Measurements from ENCODE around the gene PIM1. TPM values are rescaled to one million over a fixed set of nuclear protein-coding genes. Genes with fewer than 3 reads are reported as not detected.

PIM1 gene
- total and polyA plus RNA-seq, 10 of the 15 experiments (the other 5 are each of a cell fraction or from before 2014, with no cell fraction given): 0.66 to 33.9 (median 10.2) TPM

GRCh38 chr6:37175332-37176267, 5.6 kb downstream of the PIM1 start (continued):
- peak; percentile 68; the same call in 1 of the 2 replicates for TF ChIP-seq TCF12 (IDR thresholded peaks at IDR 0.05; ENCODE audit: low read depth, low read length)
- no peak for TF ChIP-seq RCOR1 (conservative IDR thresholded peaks at IDR 0.05; ENCODE audit: low read depth, low read length)
- no peak for TF ChIP-seq POU2F2 (IDR thresholded peaks at IDR 0.05; ENCODE audit: borderline replicate concordance, low read depth, low read length)
- no peak for TF ChIP-seq ESRRA (IDR thresholded peaks at IDR 0.05; ENCODE audit: low read length)
- TF ChIP-seq PAX8 (IDR thresholded peaks at IDR 0.05): no peak

GRCh38 chr6:37176268-37177076, 6.5 kb downstream of the PIM1 start:
- peaks cover 7 to 8% of the 10 kb centered on the region in 2 experiments for H3K36me3 ChIP-seq (ENCODE audit: control insufficient read depth in 2 of 2, insufficient read depth in 2 of 2, low read length in 1 of 2)
- FAIRE-seq: no peak
- DNase-seq (ENCODE audit: low read depth, low spot score): no peak
- RAD21 ChIA-PET (ENCODE audit: unreplicated experiment): interaction anchor here (0.6 to 8.3 kb wide), 8 partner anchors 33 to 387 kb away, joined by 3 to 255 read pairs (median 4); no protein-coding TSS in a partner anchor
- H2AFZ ChIP-seq (ENCODE audit: control insufficient read depth, low read depth, low read length): no peak overlapping the region
- no peak overlapping the region for H3K9ac ChIP-seq (ENCODE audit: control insufficient read depth, insufficient read depth, low read length)
- H3K4me2 ChIP-seq (ENCODE audit: control insufficient read depth, insufficient read depth): no peak overlapping the region
- CTCF ChIA-PET: interaction anchor here (0.6 to 4.4 kb wide), 12 partner anchors 18 to 410 kb away, joined by 3 to 31 read pairs (median 4); no protein-coding TSS in a partner anchor
- in situ Hi-C loops (cut with MboI) (loop anchor here (10.0 kb wide), 2 partner anchors 152 to 412 kb away; no protein-coding TSS in a partner anchor), intact Hi-C loops (cut with micrococcal nuclease; ENCODE audit: unreplicated experiment) (loop anchor here (10.0 kb wide), 1 partner anchor 412 kb away; no protein-coding TSS in a partner anchor)
- POLR2A ChIA-PET: interaction anchor here (0.7 to 0.8 kb wide), 2 partner anchors 126 to 287 kb away, joined by 3 to 4 read pairs; no protein-coding TSS in a partner anchor
- no peak overlapping the region for H3K4me3 ChIP-seq
- no peaks in the 10 kb centered on the region for H3K9me3 ChIP-seq (replicated peaks; ENCODE audit: control insufficient read depth, insufficient read depth, low read length)
- 94% methylated on average over 14 of the region's 15 CpGs for WGBS (ENCODE audit: insufficient coverage, insufficient replicate concordance, low lambda C conversion rate, missing lambda C conversion rate)
- no peak for TF ChIP-seq MEF2A (IDR thresholded peaks at IDR 0.05; ENCODE audit: insufficient read depth, low read depth, low read length)
- TF ChIP-seq POLR2A (IDR thresholded peaks at IDR 0.05; ENCODE audit: low read depth, low read length): 0 out of 2 replicates have a peak, but pooled peaks have one; percentile 10
- peaks cover 26% of the 10 kb centered on the region for H3K4me1 ChIP-seq (ENCODE audit: control insufficient read depth, insufficient read depth, low read length)
- no peaks in the 10 kb centered on the region for H3K27me3 ChIP-seq (replicated peaks in 1 of 2; ENCODE audit: control insufficient read depth in 2 of 2, insufficient read depth in 2 of 2, low read length in 1 of 2)
- no TSS peak for BruUV-seq (replicated peaks)
- H3K79me2 ChIP-seq (ENCODE audit: control insufficient read depth, insufficient read depth, low read length): no peaks in the 10 kb centered on the region; the same call in none of the 2 replicates
- H4K20me1 ChIP-seq (ENCODE audit: control insufficient read depth, insufficient read depth): no peaks in the 10 kb centered on the region; the same call in 1 of the 2 replicates
- ATAC-seq: no peak
- no peak overlapping the region; the same call in 1 of the 2 replicates for H3K27ac ChIP-seq (ENCODE audit: control insufficient read depth, insufficient read depth)
- SMC1A ChIA-PET (ENCODE audit: uncharacterized antibody, unreplicated experiment): interaction anchor here (0.6 to 12.2 kb wide), 12 partner anchors 16 to 158 kb away, joined by 3 to 266 read pairs (median 4); no protein-coding TSS in a partner anchor
